ENCODE results near the gene SMARCC2. TPM values are rescaled to one million over a fixed set of nuclear protein-coding genes. Genes with fewer than 3 reads are reported as not detected.

Gene SMARCC2
- total and polyA plus RNA-seq, 9 of the 15 experiments (the other 6 are each of a cell fraction or from before 2014, with no cell fraction given), result 11.9 to 86.0 (median 36.6) TPM

GRCh38 chr12:56189918-56190694 is 823 bp upstream of the SMARCC2 start (continued):
- TF ChIP-seq PHB (CRISPR knock-in tag; IDR thresholded peaks at IDR 0.05) (no peak), ZFP30 (CRISPR knock-in tag; IDR thresholded peaks at IDR 0.05; ENCODE audit: borderline replicate concordance) (no peak), LCOR (CRISPR knock-in tag; IDR thresholded peaks at IDR 0.05) (peak; percentile 51), SAFB2 (IDR thresholded peaks at IDR 0.05; ENCODE audit: borderline replicate concordance, low read depth, low read length, severe bottlenecking) (no peak), XRCC5 (IDR thresholded peaks at IDR 0.05; ENCODE audit: low read depth, low read length) (no peak), ZNF408 (CRISPR knock-in tag; IDR thresholded peaks at IDR 0.05; ENCODE audit: low read depth) (no peak), SRSF7 (optimal IDR thresholded peaks at IDR 0.05; ENCODE audit: low read depth, low read length) (no peak), TRIM28 (IDR thresholded peaks at IDR 0.05) (0 out of 2 replicates have a peak, but pooled peaks have one; percentile 17), RB1 (IDR thresholded peaks at IDR 0.05; ENCODE audit: low read depth) (peak; percentile 81; the same call in 1 of the 2 replicates), ZFPM2 (CRISPR knock-in tag; IDR thresholded peaks at IDR 0.05) (no peak), GABPB1 (CRISPR knock-in tag; IDR thresholded peaks at IDR 0.05) (peak; percentile 89), CBFA2T2 (conservative IDR thresholded peaks at IDR 0.05) (no peak), DACH1 (IDR thresholded peaks at IDR 0.05; ENCODE audit: partially characterized antibody) (no peak), MCM5 (IDR thresholded peaks at IDR 0.05; ENCODE audit: low read depth) (no peak), TFE3 (CRISPR knock-in tag; IDR thresholded peaks at IDR 0.05) (no peak), IRF1 (CRISPR knock-in tag; IDR thresholded peaks at IDR 0.05; ENCODE audit: borderline replicate concordance) (0 out of 2 replicates have a peak, but pooled peaks have one; percentile 60), ZFP36 (IDR thresholded peaks at IDR 0.05; ENCODE audit: low read depth, low read length, partially characterized antibody) (peak; percentile 55), SMC3 (conservative IDR thresholded peaks at IDR 0.05; ENCODE audit: insufficient read depth, low read depth, low read length) (0 out of 2 replicates have a peak, but pooled peaks have one; percentile 12), TAF1 (IDR thresholded peaks at IDR 0.05; ENCODE audit: control insufficient read depth, extremely low read depth, insufficient read depth, low read length, severe bottlenecking) (peak; percentile 48), ZNF347 (CRISPR knock-in tag; IDR thresholded peaks at IDR 0.05; ENCODE audit: low read depth) (no peak), PRMT5 (CRISPR knock-in tag; IDR thresholded peaks at IDR 0.05) (no peak), RBM39 (optimal IDR thresholded peaks at IDR 0.05; ENCODE audit: low read depth, low read length) (no peak)
- TF ChIP-seq, protein P1, sequence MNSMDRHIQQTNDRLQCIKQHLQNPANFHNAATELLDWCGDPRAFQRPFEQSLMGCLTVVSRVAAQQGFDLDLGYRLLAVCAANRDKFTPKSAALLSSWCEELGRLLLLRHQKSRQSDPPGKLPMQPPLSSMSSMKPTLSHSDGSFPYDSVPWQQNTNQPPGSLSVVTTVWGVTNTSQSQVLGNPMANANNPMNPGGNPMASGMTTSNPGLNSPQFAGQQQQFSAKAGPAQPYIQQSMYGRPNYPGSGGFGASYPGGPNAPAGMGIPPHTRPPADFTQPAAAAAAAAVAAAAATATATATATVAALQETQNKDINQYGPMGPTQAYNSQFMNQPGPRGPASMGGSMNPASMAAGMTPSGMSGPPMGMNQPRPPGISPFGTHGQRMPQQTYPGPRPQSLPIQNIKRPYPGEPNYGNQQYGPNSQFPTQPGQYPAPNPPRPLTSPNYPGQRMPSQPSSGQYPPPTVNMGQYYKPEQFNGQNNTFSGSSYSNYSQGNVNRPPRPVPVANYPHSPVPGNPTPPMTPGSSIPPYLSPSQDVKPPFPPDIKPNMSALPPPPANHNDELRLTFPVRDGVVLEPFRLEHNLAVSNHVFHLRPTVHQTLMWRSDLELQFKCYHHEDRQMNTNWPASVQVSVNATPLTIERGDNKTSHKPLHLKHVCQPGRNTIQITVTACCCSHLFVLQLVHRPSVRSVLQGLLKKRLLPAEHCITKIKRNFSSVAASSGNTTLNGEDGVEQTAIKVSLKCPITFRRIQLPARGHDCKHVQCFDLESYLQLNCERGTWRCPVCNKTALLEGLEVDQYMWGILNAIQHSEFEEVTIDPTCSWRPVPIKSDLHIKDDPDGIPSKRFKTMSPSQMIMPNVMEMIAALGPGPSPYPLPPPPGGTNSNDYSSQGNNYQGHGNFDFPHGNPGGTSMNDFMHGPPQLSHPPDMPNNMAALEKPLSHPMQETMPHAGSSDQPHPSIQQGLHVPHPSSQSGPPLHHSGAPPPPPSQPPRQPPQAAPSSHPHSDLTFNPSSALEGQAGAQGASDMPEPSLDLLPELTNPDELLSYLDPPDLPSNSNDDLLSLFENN (IDR thresholded peaks at IDR 0.05; ENCODE audit: low read depth in 2 of 2, low read length in 2 of 2), result no peak

All from K562 (cell line).